ENCODE data around the gene NKD2. TPM values are rescaled to one million over a fixed set of nuclear protein-coding genes. Genes with fewer than 3 reads are reported as not detected.

Gene NKD2
- total RNA-seq, 1 donor from 2014 or later, result 0.41 TPM

DNA sequence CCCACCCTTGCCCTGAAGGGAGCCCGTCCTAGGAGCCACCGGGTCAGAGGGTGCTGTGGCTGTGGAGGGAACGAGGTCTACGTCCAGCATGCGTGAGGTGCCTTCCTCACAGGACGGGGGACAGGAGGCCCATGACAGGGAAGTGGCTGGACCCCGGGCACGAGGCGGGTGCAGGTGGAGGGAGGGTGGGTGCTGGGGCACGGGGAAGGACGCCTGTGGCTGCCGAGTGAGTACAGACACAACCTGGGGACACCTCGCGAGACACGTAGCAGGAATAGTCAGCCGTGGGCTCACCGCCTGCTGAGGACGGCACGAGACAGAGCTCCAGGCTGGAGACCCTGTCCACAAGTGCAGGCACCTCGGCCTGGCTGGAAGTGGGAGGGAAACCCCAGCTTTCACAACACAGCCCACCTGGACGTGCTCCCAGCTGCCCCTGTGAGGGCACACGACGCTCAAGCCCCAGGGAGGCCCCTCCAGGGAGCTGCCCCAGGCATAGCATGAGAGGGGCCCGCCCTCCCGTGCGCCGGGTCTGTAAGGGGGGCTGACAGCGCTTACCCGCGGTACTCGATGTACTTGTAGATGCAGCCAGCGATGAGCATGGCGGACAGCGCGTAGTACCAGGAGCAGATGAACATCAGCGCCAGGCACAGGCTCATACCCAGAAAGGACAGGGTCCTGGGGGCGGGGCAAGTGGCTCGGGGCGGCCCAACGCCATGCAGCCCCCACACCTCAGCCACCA lies 66.4 kb downstream of the NKD2 start:
- peaks cover 4% of the 10 kb centered on the region for H3K36me3 Mint-ChIP-seq (ENCODE audit: low read depth, unreplicated experiment)
- no peaks in the 10 kb centered on the region for H3K27me3 Mint-ChIP-seq (ENCODE audit: low read depth, unreplicated experiment)
- H3K9ac ChIP-seq (ENCODE audit: low read length), result no peak overlapping the region
- FAIRE-seq, result no peak
- no peak for DNase-seq (ENCODE audit: low read depth)
- H3K27ac Mint-ChIP-seq (ENCODE audit: unreplicated experiment), result no peak overlapping the region
- H3K9me3 ChIP-seq (ENCODE audit: insufficient read depth, low read depth, low read length), result no peaks in the 10 kb centered on the region
- H3K36me3 ChIP-seq (ENCODE audit: insufficient read depth, low read length), result no peaks in the 10 kb centered on the region
- no peak overlapping the region for H3K27ac ChIP-seq (ENCODE audit: low read depth, low read length)
- no peak overlapping the region for H3K4me3 Mint-ChIP-seq (ENCODE audit: unreplicated experiment)
- no peaks in the 10 kb centered on the region for H3K9me3 Mint-ChIP-seq (ENCODE audit: unreplicated experiment)
- H3K4me3 ChIP-seq (ENCODE audit: insufficient read depth, low read depth, low read length), result no peak overlapping the region
- H3K4me1 Mint-ChIP-seq (ENCODE audit: low read depth, unreplicated experiment), result no peaks in the 10 kb centered on the region
- H4K20me1 ChIP-seq (ENCODE audit: insufficient read depth, low read length), result no peaks in the 10 kb centered on the region
- H3K27me3 ChIP-seq (ENCODE audit: insufficient read depth, low read length), result no peaks in the 10 kb centered on the region
- no peak overlapping the region for H2AFZ ChIP-seq (ENCODE audit: low read depth, low read length)
- H3K4me2 ChIP-seq (ENCODE audit: low read length), result no peak overlapping the region
- TF ChIP-seq EZH2 (IDR thresholded peaks at IDR 0.05; ENCODE audit: insufficient read depth, low read length), result no peak
- TF ChIP-seq, protein P1, sequence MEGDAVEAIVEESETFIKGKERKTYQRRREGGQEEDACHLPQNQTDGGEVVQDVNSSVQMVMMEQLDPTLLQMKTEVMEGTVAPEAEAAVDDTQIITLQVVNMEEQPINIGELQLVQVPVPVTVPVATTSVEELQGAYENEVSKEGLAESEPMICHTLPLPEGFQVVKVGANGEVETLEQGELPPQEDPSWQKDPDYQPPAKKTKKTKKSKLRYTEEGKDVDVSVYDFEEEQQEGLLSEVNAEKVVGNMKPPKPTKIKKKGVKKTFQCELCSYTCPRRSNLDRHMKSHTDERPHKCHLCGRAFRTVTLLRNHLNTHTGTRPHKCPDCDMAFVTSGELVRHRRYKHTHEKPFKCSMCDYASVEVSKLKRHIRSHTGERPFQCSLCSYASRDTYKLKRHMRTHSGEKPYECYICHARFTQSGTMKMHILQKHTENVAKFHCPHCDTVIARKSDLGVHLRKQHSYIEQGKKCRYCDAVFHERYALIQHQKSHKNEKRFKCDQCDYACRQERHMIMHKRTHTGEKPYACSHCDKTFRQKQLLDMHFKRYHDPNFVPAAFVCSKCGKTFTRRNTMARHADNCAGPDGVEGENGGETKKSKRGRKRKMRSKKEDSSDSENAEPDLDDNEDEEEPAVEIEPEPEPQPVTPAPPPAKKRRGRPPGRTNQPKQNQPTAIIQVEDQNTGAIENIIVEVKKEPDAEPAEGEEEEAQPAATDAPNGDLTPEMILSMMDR (IDR thresholded peaks at IDR 0.05; ENCODE audit: insufficient read depth, low read depth, low read length), result no peak
- no peaks in the 10 kb centered on the region for H3K79me2 ChIP-seq (ENCODE audit: insufficient read depth, low read length)
- H3K4me1 ChIP-seq (ENCODE audit: insufficient read depth, low read length), result no peaks in the 10 kb centered on the region

DNA sequence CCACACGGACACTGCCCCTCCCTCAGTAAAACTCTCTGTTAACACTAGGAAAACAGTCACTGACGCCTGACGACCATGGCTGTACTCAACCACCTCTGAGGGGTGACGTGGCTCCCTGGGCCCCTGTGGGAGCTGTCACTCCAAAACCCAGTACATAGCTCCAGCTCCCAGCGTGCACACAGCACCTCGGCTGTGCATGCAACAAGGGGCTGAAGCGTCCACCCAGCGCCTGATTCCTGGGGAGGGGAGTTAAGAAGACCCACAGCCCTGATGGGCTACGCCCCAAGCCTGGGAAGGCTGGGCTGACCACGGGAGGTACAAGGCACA lies 66.9 kb downstream of the NKD2 start:
- Mint-ChIP-seq H3K4me1 (ENCODE audit: low read depth, unreplicated experiment) (no peaks in the 10 kb centered on the region), H3K27me3 (ENCODE audit: low read depth, unreplicated experiment) (no peaks in the 10 kb centered on the region), H3K36me3 (ENCODE audit: low read depth, unreplicated experiment) (peaks cover 4% of the 10 kb centered on the region), H3K27ac (ENCODE audit: unreplicated experiment) (no peak overlapping the region), H3K9me3 (ENCODE audit: unreplicated experiment) (no peaks in the 10 kb centered on the region), H3K4me3 (ENCODE audit: unreplicated experiment) (no peak overlapping the region)
- FAIRE-seq, result no peak
- Histone ChIP-seq H3K27ac (ENCODE audit: low read depth, low read length) (no peak overlapping the region), H3K36me3 (ENCODE audit: insufficient read depth, low read length) (no peaks in the 10 kb centered on the region), H3K79me2 (ENCODE audit: insufficient read depth, low read length) (no peaks in the 10 kb centered on the region), H3K9me3 (ENCODE audit: insufficient read depth, low read depth, low read length) (no peaks in the 10 kb centered on the region), H3K27me3 (ENCODE audit: insufficient read depth, low read length) (no peaks in the 10 kb centered on the region), H3K4me1 (ENCODE audit: insufficient read depth, low read length) (no peaks in the 10 kb centered on the region), H4K20me1 (ENCODE audit: insufficient read depth, low read length) (no peaks in the 10 kb centered on the region), H3K4me3 (ENCODE audit: insufficient read depth, low read depth, low read length) (no peak overlapping the region), H2AFZ (ENCODE audit: low read depth, low read length) (no peak overlapping the region), H3K4me2 (ENCODE audit: low read length) (no peak overlapping the region), H3K9ac (ENCODE audit: low read length) (no peak overlapping the region)
- TF ChIP-seq, protein P1 (IDR thresholded peaks at IDR 0.05; ENCODE audit: insufficient read depth, low read depth, low read length), result no peak
- no peak for TF ChIP-seq EZH2 (IDR thresholded peaks at IDR 0.05; ENCODE audit: insufficient read depth, low read length)
- DNase-seq (ENCODE audit: low read depth), result no peak

DNA sequence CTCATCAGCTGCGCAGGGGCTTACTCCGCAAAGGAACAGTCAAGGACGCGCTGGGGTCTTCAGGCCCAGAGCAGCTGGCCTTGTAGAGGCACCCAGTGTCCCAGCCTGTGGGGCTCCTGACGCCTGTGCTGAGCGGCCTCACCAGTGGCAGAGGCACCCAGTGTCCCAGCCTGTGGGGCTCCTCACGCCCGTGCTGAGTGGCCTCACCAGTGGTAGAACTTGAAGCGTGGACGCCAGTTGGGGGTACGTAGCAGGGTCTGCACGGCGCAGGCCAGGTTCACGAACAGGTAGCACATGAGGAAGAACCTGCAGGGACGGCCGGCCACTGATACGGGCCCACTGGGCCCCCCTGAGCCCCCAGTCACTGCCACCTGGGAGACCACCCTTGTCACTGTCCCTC lies 67.3 kb downstream of the NKD2 start:
- no peak overlapping the region for H3K27ac Mint-ChIP-seq (ENCODE audit: unreplicated experiment)
- DNase-seq (ENCODE audit: low read depth) (no peak), FAIRE-seq (no peak)
- H3K27me3 ChIP-seq (ENCODE audit: insufficient read depth, low read length), result no peaks in the 10 kb centered on the region
- H3K4me2 ChIP-seq (ENCODE audit: low read length), result no peak overlapping the region
- H3K4me3 ChIP-seq (ENCODE audit: insufficient read depth, low read depth, low read length), result no peak overlapping the region
- H3K9me3 Mint-ChIP-seq (ENCODE audit: unreplicated experiment), result no peaks in the 10 kb centered on the region
- H2AFZ ChIP-seq (ENCODE audit: low read depth, low read length), result no peak overlapping the region
- no peaks in the 10 kb centered on the region for H4K20me1 ChIP-seq (ENCODE audit: insufficient read depth, low read length)
- H3K4me1 Mint-ChIP-seq (ENCODE audit: low read depth, unreplicated experiment), result peaks cover 1% of the 10 kb centered on the region
- peaks cover 4% of the 10 kb centered on the region for H3K36me3 Mint-ChIP-seq (ENCODE audit: low read depth, unreplicated experiment)
- H3K4me3 Mint-ChIP-seq (ENCODE audit: unreplicated experiment), result no peak overlapping the region
- H3K4me1 ChIP-seq (ENCODE audit: insufficient read depth, low read length), result no peaks in the 10 kb centered on the region
- no peak overlapping the region for H3K27ac ChIP-seq (ENCODE audit: low read depth, low read length)
- no peaks in the 10 kb centered on the region for H3K36me3 ChIP-seq (ENCODE audit: insufficient read depth, low read length)
- no peaks in the 10 kb centered on the region for H3K9me3 ChIP-seq (ENCODE audit: insufficient read depth, low read depth, low read length)
- H3K79me2 ChIP-seq (ENCODE audit: insufficient read depth, low read length), result no peaks in the 10 kb centered on the region
- H3K27me3 Mint-ChIP-seq (ENCODE audit: low read depth, unreplicated experiment), result no peaks in the 10 kb centered on the region
- TF ChIP-seq, protein P1 (IDR thresholded peaks at IDR 0.05; ENCODE audit: insufficient read depth, low read depth, low read length), result no peak
- TF ChIP-seq EZH2 (IDR thresholded peaks at IDR 0.05; ENCODE audit: insufficient read depth, low read length), result no peak
- H3K9ac ChIP-seq (ENCODE audit: low read length), result no peak overlapping the region

All from astrocyte (in vitro differentiated cells and primary cell).